IPS-18a (cell line): ENCODE results near the gene JPT2.

ENCODE experiments used
- H3K27ac ChIP-seq: one replicate; pipeline ENCODE4 v1.5.1; 2013; ENCODE audit warnings: low read length
- H3K27me3 ChIP-seq: one replicate; pipeline ENCODE4 v1.6.1; 2013; ENCODE audit warnings: mild to moderate bottlenecking, low read length; ENCODE audit not compliant: control insufficient read depth, insufficient read depth
- H3K36me3 ChIP-seq: one replicate; pipeline ENCODE4 v1.6.1; 2013; ENCODE audit warnings: low read depth, low read length; ENCODE audit not compliant: control insufficient read depth
- H3K4me1 ChIP-seq: one replicate; pipeline ENCODE4 v1.6.1; 2013; ENCODE audit warnings: low read depth, low read length; ENCODE audit not compliant: control insufficient read depth
- H3K4me3 ChIP-seq: one replicate; pipeline ENCODE4 v1.5.1; 2013; ENCODE audit warnings: low read length
- H3K9ac ChIP-seq: one replicate; pipeline ENCODE4 v1.6.1; 2013; ENCODE audit warnings: mild to moderate bottlenecking, low read length, moderate library complexity
- H3K9me3 ChIP-seq: one replicate; pipeline ENCODE4 v1.6.1; 2013; ENCODE audit warnings: low read depth, low read length; ENCODE audit not compliant: control insufficient read depth

The JPT2 gene

DNA sequence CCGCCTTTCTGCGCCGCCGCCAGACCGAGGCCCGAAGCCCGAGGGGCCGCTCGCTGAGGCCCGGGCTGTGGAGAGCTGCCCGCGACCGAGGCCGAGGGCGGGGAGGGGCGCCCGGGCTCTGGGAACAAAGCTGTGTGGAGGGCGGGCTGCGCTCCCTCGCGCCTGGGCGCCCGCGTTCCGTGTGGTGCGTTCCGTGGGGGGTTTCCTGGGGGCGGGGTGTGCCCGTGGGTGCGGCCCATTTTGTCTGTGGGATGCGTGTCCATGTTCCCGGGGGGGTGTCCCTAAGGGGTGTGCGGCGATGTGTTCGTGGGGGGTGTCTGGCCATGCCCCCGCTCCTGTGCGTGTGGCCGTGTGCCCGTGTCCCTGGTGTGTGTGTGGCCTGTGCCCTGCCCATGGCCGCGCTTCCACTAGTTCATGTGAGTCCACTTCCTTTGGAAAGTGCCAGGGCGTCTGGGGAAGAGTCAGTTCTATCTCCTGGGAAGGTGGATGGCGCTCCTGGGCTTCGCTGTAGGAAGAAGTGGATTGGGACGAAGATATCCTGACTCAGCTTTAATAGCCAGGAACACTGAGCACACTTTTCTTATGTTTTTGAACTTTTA, 520 bp downstream of the JPT2 start:
- Histone ChIP-seq H3K36me3 (peaks cover 23% of the 10 kb centered on the region), H3K27me3 (no peaks in the 10 kb centered on the region), H3K4me1 (no peaks in the 10 kb centered on the region), H3K9ac (peak overlapping the region; percentile 94), H3K9me3 (no peaks in the 10 kb centered on the region), H3K27ac (peak overlapping the region; percentile 41), H3K4me3 (peak overlapping the region; percentile 92)

DNA sequence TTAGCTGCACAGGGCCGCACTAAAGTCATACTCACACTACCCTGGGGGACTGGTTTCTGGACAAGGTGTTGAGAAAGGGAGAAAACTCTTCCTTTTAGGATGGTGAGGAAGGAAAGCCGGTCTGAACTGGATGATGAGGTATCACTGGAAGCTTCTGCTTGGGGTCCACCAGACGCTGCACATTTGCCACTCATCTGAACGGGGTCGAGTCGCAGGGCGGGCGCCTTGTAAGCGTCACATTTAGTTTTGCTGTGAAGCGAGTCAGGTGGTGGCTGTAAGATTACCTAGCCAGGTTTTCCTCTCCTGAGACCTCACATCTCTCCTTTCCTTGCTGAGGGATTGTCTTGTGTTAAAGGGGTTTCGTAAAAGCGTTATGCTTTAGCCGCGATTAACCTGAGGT, 2.3 kb downstream of the JPT2 start:
- Histone ChIP-seq H3K36me3 (peaks cover 25% of the 10 kb centered on the region), H3K9ac (peak overlapping the region; percentile 5), H3K4me1 (no peaks in the 10 kb centered on the region), H3K27ac (no peak overlapping the region), H3K9me3 (no peaks in the 10 kb centered on the region), H3K4me3 (peak overlapping the region; percentile 16), H3K27me3 (no peaks in the 10 kb centered on the region)

DNA sequence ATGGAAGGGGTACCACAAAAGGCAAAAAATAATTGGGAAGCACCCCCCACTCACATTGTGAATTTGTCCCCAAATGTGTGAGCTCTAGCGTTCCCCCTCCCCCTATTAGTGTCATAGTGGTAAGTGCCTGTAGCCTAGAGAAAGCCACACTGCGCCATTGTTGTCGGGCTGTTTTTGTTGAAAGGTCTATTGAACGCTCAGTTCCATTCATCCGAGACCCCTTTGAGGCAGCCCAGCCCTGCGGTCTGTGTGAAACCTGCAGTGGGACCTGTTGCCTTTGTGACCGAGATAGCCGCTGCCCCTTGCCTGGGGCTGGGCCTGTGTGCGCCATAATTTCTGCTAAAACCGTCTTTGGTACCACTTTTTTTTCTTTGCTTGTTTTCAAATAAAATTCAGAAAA, 3.0 kb downstream of the JPT2 start:
- H3K36me3 ChIP-seq: peaks cover 24% of the 10 kb centered on the region
- no peaks in the 10 kb centered on the region for H3K9me3 ChIP-seq
- H3K4me1 ChIP-seq: no peaks in the 10 kb centered on the region
- H3K27ac ChIP-seq: no peak overlapping the region
- no peak overlapping the region for H3K9ac ChIP-seq
- no peaks in the 10 kb centered on the region for H3K27me3 ChIP-seq
- H3K4me3 ChIP-seq: no peak overlapping the region

DNA sequence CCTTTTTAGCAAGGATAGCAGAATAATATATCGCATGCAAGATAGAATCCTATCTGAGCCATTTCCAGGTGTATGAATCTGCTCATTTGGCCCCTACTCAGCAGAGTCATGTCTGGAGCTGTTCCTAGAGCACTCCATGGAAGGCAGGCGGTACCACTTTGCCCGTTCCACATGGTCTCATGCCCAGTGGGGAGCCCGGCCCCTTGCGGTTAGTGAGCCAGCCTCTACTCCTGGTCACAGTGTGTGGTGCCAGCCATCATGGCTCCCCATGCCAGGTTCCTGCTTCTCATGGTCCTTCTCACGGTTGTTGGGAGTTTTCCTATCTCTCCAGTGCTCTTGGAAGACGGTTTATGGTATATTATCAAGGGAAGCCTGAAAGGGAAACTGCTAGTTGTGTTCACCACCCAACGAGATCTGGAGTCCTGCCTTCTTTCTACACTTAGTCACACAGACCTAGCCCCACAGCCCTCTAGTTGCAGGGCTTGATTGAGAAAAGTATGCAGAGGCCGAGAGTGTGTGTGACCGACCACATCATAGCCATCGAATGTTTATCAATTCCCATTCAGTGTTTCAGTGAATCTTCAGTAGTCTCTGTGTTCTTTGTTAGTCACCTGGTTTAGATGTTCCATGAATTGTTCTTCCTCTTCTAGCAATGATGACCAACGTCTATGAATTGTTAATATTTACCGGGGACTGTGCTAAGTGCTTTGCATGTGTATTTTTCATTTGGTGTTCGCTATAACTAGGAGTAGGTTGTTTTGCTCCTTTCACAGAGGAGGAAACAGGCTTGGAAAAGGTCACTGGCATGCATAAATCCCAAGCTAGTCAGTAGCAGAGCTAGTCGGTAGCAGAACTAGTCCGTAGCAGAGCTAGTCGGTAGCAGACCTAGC, 9.6 kb downstream of the JPT2 start:
- H3K27ac ChIP-seq: no peak overlapping the region
- H3K4me3 ChIP-seq: no peak overlapping the region
- no peaks in the 10 kb centered on the region for H3K9me3 ChIP-seq
- no peak overlapping the region for H3K9ac ChIP-seq
- no peaks in the 10 kb centered on the region for H3K4me1 ChIP-seq
- H3K27me3 ChIP-seq: no peaks in the 10 kb centered on the region
- H3K36me3 ChIP-seq: peaks cover 83% of the 10 kb centered on the region

DNA sequence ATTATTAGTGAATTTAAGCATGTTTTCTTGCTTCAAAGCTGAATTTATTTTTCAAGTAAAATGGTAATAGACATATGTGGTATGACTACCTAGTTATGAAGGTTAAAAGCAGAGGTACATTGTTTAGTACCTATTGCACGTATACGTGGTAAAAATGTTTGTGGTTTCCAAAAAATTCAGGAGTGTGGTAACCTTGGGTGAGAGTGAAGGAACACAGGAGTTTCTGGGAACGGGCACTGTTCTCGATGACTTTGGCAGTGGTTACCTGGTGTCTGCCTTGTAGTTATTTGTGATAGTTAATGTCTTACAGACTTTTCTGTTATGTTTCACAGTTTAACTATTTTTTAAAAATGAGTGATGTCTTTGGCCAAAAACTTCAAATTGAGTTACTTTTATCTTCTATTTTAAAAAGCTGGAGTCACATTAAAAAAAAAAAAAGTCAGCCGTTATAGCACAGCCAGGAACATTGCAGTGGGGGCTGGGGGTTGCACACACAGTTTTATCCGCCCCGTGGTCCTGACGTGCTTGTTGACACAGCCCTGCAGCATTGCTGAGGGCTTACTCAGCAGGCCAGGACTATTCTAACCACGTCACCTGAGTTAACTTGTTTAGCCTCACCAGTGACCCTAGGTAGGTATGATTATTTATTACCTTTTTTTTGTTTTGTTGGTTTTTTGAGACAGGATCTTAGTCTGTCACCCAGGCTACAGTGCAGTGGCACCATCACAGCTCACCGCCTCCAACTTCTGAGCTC, 10.9 kb downstream of the JPT2 start:
- H3K27me3 ChIP-seq: no peaks in the 10 kb centered on the region
- no peak overlapping the region for H3K27ac ChIP-seq
- H3K36me3 ChIP-seq: peaks cover 91% of the 10 kb centered on the region
- no peak overlapping the region for H3K9ac ChIP-seq
- H3K9me3 ChIP-seq: no peaks in the 10 kb centered on the region
- H3K4me3 ChIP-seq: no peak overlapping the region
- H3K4me1 ChIP-seq: no peaks in the 10 kb centered on the region

DNA sequence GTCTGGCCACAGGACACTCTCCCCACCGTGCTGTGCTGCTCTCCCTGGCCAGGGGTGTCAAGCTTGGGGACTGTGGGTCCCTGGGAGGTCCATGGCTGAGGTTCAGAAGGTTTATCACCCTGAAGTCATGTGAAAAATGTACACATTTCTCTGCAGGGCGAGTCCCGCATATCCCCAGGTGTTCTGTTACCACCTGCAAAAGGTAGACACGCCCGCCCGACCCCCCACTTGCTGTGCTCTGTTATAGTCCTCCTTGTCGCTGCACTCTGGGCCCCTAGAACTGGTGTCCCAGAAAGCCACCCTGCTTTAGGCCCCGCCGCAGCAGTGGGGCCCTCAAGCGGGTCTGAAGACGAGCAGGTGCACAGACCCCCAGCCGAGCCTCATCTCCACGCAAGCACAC, 11.8 kb downstream of the JPT2 start:
- no peaks in the 10 kb centered on the region for H3K27me3 ChIP-seq

DNA sequence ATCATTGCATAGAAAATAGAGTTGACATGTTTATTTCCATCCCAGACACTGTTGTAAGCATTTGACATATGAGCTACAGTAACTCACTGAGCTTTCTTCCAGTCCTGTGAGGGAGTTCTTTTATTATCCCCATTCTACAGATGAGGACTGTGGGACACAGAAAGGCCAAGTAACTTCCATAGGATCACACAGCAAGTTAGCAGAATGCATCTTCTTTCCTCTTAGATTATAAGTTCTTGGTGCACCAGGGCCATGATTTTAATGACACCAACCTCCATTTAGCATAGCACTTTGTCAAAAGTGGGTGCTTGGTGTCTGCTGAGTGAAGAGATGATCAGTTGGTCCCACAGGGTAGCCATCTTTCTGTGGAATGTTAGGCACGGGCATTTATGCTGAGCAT, 12.7 kb downstream of the JPT2 start:
- Histone ChIP-seq H3K27ac (no peak overlapping the region), H3K4me3 (no peak overlapping the region), H3K9me3 (no peaks in the 10 kb centered on the region), H3K36me3 (peaks cover 83% of the 10 kb centered on the region), H3K27me3 (no peaks in the 10 kb centered on the region), H3K9ac (no peak overlapping the region), H3K4me1 (no peaks in the 10 kb centered on the region)

More for the DNA sequence above, 11.8 kb downstream of the JPT2 start:
- Histone ChIP-seq H3K4me3 (no peak overlapping the region), H3K36me3 (peaks cover 89% of the 10 kb centered on the region), H3K4me1 (no peaks in the 10 kb centered on the region), H3K9ac (no peak overlapping the region), H3K9me3 (no peaks in the 10 kb centered on the region), H3K27ac (no peak overlapping the region)

DNA sequence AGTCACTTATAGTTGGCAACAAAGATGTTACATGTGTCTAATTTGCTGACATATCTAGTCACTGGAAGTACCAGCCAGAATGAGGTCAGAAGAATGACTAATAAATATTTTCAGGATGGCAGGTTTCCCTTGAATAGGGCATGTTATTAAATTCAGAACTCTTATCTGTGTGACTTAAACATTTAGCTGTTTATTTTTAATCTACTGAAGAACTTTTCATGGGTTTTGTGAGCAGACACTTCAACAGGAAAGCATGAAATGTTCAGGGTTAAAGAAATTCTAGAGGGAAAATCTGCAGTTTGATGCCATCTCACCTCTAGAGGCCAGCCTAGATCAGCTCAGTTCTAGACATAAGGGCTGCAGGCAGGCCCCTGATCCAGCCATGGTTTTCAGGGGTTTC, 13.2 kb downstream of the JPT2 start:
- Histone ChIP-seq H3K9ac (no peak overlapping the region), H3K4me1 (no peaks in the 10 kb centered on the region), H3K27ac (no peak overlapping the region), H3K4me3 (no peak overlapping the region), H3K27me3 (no peaks in the 10 kb centered on the region), H3K36me3 (peaks cover 85% of the 10 kb centered on the region), H3K9me3 (no peaks in the 10 kb centered on the region)

DNA sequence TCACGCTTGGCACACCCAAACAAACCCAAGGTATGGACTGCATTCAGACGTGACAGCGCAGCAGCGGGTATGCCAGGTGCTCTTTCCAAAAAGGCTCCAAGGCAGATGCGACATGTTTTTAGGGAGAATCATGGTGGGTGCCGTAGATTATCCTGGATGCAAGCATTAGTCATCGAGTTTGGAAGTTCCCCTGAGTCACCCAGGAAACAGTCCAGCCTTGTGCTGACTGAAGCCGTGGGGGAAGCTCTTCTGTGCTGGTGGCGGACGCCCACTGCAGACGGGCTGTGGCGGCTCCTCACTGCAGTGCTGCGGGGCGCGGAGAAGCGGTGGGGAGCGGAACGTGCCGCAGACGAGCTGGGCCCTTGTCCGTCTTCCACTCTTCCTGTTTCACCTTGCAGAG, 13.9 kb downstream of the JPT2 start:
- no peak overlapping the region for H3K27ac ChIP-seq
- no peak overlapping the region for H3K4me3 ChIP-seq
- no peaks in the 10 kb centered on the region for H3K27me3 ChIP-seq
- no peak overlapping the region for H3K9ac ChIP-seq
- peaks cover 87% of the 10 kb centered on the region for H3K36me3 ChIP-seq
- H3K9me3 ChIP-seq: no peaks in the 10 kb centered on the region
- no peaks in the 10 kb centered on the region for H3K4me1 ChIP-seq

DNA sequence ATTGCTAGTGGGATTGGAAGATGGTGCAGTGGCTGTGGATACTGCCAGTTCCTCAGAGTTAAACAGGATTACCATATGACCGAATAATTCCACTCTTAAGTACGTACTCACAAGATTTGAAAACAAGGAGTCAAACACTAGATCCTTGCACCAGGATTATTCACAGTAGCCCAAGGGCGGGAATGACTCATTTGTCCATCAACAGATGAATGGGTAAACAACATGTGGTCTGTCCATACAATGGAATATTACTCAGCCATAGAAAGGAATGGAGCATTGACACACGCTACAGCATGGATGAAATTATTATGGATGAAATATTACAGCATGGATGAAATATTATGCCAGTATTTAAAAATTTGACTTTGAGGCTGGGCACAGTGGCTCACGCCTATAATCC, 18.8 kb downstream of the JPT2 start:
- Histone ChIP-seq H3K27me3 (no peaks in the 10 kb centered on the region), H3K9ac (no peak overlapping the region), H3K27ac (no peak overlapping the region), H3K4me1 (no peaks in the 10 kb centered on the region), H3K36me3 (peaks cover 88% of the 10 kb centered on the region), H3K4me3 (no peak overlapping the region), H3K9me3 (no peaks in the 10 kb centered on the region)

DNA sequence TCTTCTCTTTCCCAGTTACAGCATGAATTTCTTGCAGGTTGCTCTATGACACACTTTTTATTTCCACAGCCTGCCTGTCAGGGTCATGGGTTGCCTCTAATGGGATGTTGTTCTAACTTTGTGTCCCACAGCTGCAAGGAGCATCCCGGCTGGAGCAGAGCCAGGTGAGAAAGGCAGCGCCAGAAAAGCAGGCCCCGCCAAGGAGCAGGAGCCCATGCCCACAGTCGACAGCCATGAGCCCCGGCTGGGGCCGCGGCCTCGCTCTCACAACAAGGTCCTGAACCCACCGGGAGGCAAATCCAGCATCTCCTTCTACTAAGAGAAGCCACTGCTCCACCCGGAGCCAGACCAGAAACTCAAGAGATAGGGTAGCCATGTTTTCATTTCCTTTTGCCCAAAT, 20.6 kb downstream of the JPT2 start:
- Histone ChIP-seq H3K9ac (no peak overlapping the region), H3K4me3 (no peak overlapping the region), H3K9me3 (no peaks in the 10 kb centered on the region), H3K27me3 (no peaks in the 10 kb centered on the region), H3K27ac (no peak overlapping the region), H3K4me1 (no peaks in the 10 kb centered on the region), H3K36me3 (peaks cover 77% of the 10 kb centered on the region)
